SJCRH30 (cell line): Measurements from ENCODE around the gene IL20. TPM values are rescaled to one million over a fixed set of nuclear protein-coding genes. Genes with fewer than 3 reads are reported as not detected.

Source experiments
- DNase-seq, 2 experiments: peaks; one replicate each; pipeline ENCODE4 v3.0.0-alpha.2; 2015 to 2020
- H3K27ac ChIP-seq: fragments of 250-450 bp; sonication (Bioruptor Pico); 2 replicates; pipeline ENCODE4 v1.5.1; 2020; ENCODE audit warnings: mild to moderate bottlenecking, moderate library complexity
- H3K27me3 ChIP-seq: fragments of 250-450 bp; sonication (Bioruptor Pico); 2 replicates; pipeline ENCODE4 v1.5.1; 2020; ENCODE audit warnings: mild to moderate bottlenecking, moderate library complexity
- H3K36me3 ChIP-seq: fragments of 250-450 bp; sonication (Bioruptor Pico); 2 replicates; pipeline ENCODE4 v1.5.1; 2020; ENCODE audit warnings: mild to moderate bottlenecking, moderate library complexity
- H3K4me1 ChIP-seq: fragments of 250-450 bp; sonication (Bioruptor Pico); 2 replicates; pipeline ENCODE4 v1.5.1; 2020; ENCODE audit warnings: mild to moderate bottlenecking, moderate library complexity
- H3K4me3 ChIP-seq: fragments of 250-450 bp; sonication (Bioruptor Pico); 2 replicates; pipeline ENCODE4 v1.5.1; 2020; ENCODE audit warnings: mild to moderate bottlenecking, moderate library complexity
- H3K9me3 ChIP-seq: fragments of 250-450 bp; sonication (Bioruptor Pico); replicated peaks from 2 replicates; pipeline ENCODE4 v1.5.1; 2020; ENCODE audit warnings: mild to moderate bottlenecking, moderate library complexity
- total RNA-seq: library from RNA; depleted of rRNA; stranded (reverse); fragments of >200 nt; shearing (Covaris generic); gene quantifications from 2 replicates; pipeline ENCODE4 v1.2.3, GENCODE V29; 2014

The IL20 gene
- total RNA-seq, 1 experiment from 2014 or later = not detected

- no peak for DNase-seq
- Histone ChIP-seq H3K27ac (no peak within 1 kb of the TSS), H3K9me3 (no peaks in the 10 kb centered on the region)
These were observed 31.8 kb downstream of the IL20 start, which contains the start of gene IL24 for GRCh38 chr1:206897175-206897574. TSS of gene IL24 (plus strand) at chr1:206897443. CDS start at chr1:206897833, 390 bp downstream.

DNA sequence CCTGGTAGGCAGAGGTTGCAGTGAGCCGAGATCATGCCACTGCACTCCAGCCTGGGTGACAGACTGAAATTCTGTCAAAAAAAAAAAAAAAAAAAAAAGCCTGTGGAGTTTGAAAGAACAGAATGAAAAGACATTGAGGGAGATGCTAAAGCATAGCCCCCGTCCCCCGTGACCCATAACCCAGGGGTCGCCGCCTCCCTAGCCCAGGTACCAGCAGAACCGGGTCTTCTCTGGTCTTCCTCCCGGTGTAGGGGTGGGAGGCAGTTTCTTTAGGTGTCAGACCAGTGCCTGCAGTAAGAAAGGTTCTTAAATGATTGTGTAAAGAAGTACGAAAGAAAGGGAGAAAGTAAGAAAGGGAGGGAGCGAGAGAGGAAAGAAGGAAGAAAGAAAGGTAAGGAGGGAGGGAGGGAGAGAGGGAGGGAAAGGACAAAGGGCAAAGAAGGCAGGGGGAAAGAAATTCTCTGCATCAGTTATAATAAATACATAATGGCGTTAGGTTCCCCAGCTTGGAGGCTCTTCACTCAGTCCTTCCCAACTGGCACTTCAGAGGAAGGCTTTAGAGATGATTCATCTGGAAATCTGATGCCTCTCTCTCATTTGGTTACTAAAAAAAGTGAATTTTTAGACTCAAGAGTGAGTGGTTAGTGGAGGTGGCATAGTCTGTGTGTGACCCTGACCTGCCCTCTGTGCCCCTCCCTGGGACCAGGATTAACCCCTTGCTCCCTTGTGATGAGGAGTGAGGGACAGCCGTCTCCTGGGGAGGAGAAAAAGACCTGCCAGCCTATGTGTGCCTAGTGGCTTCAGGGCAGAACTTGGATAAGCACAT, 32.9 kb downstream of the IL20 start:
- peaks cover 11% of the 10 kb centered on the region; the same call in 1 of the 2 replicates for H3K4me1 ChIP-seq
- no peaks in the 10 kb centered on the region for H3K36me3 ChIP-seq
- H3K4me3 ChIP-seq = no peak overlapping the region
- peaks cover 6% of the 10 kb centered on the region; the same call in 1 of the 2 replicates for H3K27me3 ChIP-seq
- no peaks in the 10 kb centered on the region for H3K9me3 ChIP-seq
- H3K27ac ChIP-seq = no peak overlapping the region
- DNase-seq = peak in 1 of 2 experiments; percentile 37

More at GRCh38 chr1:206897175-206897574, 31.8 kb downstream of the IL20 start, which contains the start of gene IL24:
- Histone ChIP-seq H3K27me3 (peaks cover 6% of the 10 kb centered on the region; the same call in 1 of the 2 replicates), H3K4me3 (no peak within 1 kb of the TSS), H3K4me1 (peaks cover 11% of the 10 kb centered on the region; the same call in 1 of the 2 replicates), H3K36me3 (no peaks in the 10 kb centered on the region)

- Histone ChIP-seq H3K36me3 (no peaks in the 10 kb centered on the region), H3K9me3 (no peaks in the 10 kb centered on the region), H3K27me3 (peaks cover 6% of the 10 kb centered on the region; the same call in 1 of the 2 replicates), H3K4me3 (no peak overlapping the region), H3K4me1 (peaks cover 11% of the 10 kb centered on the region; the same call in 1 of the 2 replicates), H3K27ac (no peak overlapping the region)
- DNase-seq = no peak
These were observed 33.5 kb downstream of the IL20 start for GRCh38 chr1:206898915-206899431.

DNA sequence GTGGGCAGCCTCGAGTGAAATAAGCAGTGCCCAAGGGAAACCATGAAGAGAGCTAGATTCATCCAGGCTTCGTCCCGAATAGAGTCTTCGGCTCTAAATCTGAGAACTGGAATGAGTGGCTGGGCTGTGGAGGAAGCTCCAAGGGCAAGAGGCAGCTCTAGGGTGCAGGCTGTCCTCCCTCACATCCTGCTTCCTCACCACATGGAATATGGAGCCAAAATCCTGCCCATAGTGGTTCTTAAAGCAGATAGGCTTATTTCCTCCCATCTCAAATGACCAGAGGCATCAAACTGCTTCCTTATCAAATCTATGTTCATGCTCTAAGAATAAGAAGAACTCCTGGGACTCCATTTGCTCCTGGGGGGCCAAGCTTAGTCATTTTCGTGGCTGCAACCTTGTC, 34.3 kb downstream of the IL20 start:
- H3K9me3 ChIP-seq = no peaks in the 10 kb centered on the region
- peaks cover 11% of the 10 kb centered on the region; the same call in 1 of the 2 replicates for H3K4me1 ChIP-seq
- H3K27me3 ChIP-seq = peaks cover 3% of the 10 kb centered on the region; the same call in 1 of the 2 replicates
- DNase-seq = no peak
- H3K4me3 ChIP-seq = no peak overlapping the region
- no peak overlapping the region for H3K27ac ChIP-seq
- H3K36me3 ChIP-seq = no peaks in the 10 kb centered on the region

- Histone ChIP-seq H3K4me1 (peaks cover 11% of the 10 kb centered on the region; the same call in 1 of the 2 replicates), H3K9me3 (no peaks in the 10 kb centered on the region), H3K4me3 (no peak overlapping the region), H3K27ac (no peak overlapping the region), H3K36me3 (no peaks in the 10 kb centered on the region), H3K27me3 (no peaks in the 10 kb centered on the region)
- no peak for DNase-seq
These were observed 34.7 kb downstream of the IL20 start for GRCh38 chr1:206900149-206900548.

- DNase-seq = no peak
- Histone ChIP-seq H3K36me3 (no peaks in the 10 kb centered on the region), H3K4me1 (peaks cover 7% of the 10 kb centered on the region; the same call in 1 of the 2 replicates), H3K27ac (no peak overlapping the region), H3K9me3 (no peaks in the 10 kb centered on the region), H3K27me3 (no peaks in the 10 kb centered on the region), H3K4me3 (no peak overlapping the region)
These were observed 36.5 kb downstream of the IL20 start for GRCh38 chr1:206901944-206902343.

DNA sequence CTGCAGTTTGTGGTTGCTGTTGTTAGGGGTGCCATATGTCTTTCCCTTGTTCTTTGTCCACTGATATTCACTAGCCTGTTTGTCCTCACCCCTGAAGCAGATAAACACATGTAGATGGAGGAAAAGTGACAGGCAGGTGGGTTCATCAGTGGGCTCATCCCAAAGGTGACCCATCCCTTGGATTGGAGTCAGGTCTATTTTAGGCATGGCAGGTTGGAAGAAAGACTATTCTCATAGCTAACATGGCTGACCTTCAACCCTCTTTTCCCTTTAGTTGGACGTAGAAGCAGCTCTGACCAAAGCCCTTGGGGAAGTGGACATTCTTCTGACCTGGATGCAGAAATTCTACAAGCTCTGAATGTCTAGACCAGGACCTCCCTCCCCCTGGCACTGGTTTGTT, 37.3 kb downstream of the IL20 start:
- Histone ChIP-seq H3K4me3 (no peak overlapping the region), H3K27me3 (no peaks in the 10 kb centered on the region), H3K4me1 (peaks cover 7% of the 10 kb centered on the region; the same call in 1 of the 2 replicates), H3K9me3 (no peaks in the 10 kb centered on the region), H3K36me3 (no peaks in the 10 kb centered on the region), H3K27ac (no peak overlapping the region)
- no peak for DNase-seq

GRCh38 chr1:206903687-206904086, 38.3 kb downstream of the IL20 start:
- H3K27ac ChIP-seq = no peak overlapping the region
- peaks cover 2% of the 10 kb centered on the region; the same call in 1 of the 2 replicates for H3K4me1 ChIP-seq
- no peak overlapping the region for H3K4me3 ChIP-seq
- DNase-seq = no peak
- H3K27me3 ChIP-seq = peaks cover under 1% of the 10 kb centered on the region; the same call in 1 of the 2 replicates
- no peaks in the 10 kb centered on the region for H3K9me3 ChIP-seq
- H3K36me3 ChIP-seq = no peaks in the 10 kb centered on the region

GRCh38 chr1:206904423-206905142, 39.2 kb downstream of the IL20 start:
- Histone ChIP-seq H3K4me3 (no peak overlapping the region), H3K27me3 (peaks cover 5% of the 10 kb centered on the region; the same call in 1 of the 2 replicates), H3K36me3 (no peaks in the 10 kb centered on the region), H3K4me1 (no peaks in the 10 kb centered on the region), H3K27ac (no peak overlapping the region), H3K9me3 (no peaks in the 10 kb centered on the region)
- no peak for DNase-seq

DNA sequence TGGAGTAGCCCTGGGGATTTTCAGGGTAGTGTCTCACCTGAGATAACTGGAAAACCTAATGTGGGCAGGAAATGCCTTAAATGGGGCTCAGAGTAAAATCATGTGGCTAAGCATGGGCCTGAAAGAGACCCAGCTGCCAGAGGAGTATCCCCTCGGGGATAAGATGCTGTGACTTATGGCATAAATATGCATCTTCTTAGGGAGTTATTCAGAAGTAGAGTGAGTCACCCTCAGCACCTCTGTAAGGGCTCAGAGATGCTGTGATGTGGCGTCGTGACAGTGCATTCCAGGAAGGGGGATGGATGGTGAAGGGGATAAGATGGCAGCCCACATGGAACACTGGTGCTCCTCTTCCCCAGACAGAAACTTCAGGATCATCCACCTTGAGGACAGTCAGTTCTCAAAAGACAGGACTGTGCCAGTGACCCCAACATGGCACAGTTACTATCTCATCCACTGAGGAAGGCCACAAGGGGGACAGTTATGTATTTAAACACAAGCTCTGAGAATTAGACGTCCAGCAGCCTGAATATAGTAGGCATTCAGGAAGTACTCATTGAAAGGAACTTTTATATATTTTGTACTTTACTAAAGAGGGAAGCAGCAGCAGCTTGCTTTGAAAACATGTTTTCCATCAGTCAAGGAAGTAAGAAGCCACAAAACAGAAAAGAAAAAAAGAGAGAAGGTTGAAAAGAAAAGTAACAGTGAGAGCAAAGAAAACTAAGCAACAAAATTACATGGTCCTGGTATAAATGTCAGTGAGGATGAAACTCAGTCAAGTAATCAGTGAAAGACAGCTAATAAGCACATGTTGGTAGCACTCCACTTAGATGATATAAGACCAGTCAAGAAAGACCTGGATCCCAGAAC, 40.1 kb downstream of the IL20 start:
- Histone ChIP-seq H3K27ac (no peak overlapping the region), H3K36me3 (no peaks in the 10 kb centered on the region), H3K4me1 (no peaks in the 10 kb centered on the region), H3K27me3 (peaks cover 13% of the 10 kb centered on the region; the same call in 1 of the 2 replicates), H3K9me3 (no peaks in the 10 kb centered on the region), H3K4me3 (no peak overlapping the region)
- DNase-seq = peak; percentile 29 to 38

DNA sequence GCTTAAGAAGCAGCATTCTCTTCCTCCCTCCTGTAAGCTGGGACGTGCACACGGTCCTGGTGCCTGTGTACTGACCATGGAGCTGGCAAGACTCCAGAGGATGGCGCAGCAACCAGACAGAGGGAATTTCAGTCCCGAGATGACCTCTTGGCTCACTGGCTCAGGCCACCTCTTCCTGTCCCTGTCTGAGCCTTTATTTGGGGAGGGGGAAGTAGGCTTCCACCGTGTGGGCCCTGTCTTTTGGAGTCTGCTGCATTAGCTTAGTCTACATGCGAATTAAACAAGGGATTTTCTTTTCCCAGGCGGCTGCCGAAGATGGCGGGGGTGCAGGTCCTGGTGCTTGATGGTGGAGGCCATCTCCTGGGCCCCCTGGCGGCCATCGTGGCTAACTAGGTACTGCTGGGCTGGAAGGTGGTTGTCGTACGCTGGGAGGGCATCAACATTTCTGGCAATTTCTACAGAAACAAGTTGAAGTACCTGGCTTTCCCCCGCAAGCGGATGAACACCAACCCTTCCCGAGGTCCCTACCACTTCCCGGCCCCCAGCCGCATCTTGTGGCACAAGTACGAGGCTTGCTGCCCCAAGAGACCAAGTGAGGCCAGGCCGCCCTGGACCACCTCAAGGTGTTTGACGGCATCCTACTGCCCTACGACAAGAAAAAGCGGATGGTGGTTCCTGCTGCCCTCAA, 42.0 kb downstream of the IL20 start:
- peak in 1 of 2 experiments; percentile 46 for DNase-seq
- Histone ChIP-seq H3K9me3 (no peaks in the 10 kb centered on the region), H3K27me3 (peaks cover 14% of the 10 kb centered on the region), H3K4me1 (no peaks in the 10 kb centered on the region), H3K36me3 (no peaks in the 10 kb centered on the region), H3K4me3 (no peak overlapping the region), H3K27ac (no peak overlapping the region)

DNA sequence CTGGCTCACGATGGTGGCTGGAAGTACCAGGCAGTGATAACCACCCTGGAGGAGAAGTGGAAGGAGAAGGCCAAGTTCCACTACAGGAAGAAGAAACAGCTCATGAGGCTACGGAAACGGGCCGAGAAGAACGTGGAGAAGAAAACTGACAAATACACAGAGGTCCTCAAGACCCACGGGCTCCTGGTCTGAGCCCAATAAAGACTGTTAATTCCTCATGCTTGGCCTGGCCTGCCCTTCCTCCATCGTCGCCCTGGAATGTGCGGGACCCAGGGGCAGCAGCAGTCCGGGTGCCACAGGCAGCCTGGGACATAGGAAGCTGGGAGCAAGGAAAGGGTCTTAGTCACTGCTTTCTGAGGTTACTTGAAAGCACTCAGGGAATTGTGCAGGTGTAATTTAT, 42.6 kb downstream of the IL20 start:
- H3K9me3 ChIP-seq = no peaks in the 10 kb centered on the region
- H3K36me3 ChIP-seq = no peaks in the 10 kb centered on the region
- no peaks in the 10 kb centered on the region for H3K4me1 ChIP-seq
- H3K27ac ChIP-seq = no peak overlapping the region
- DNase-seq = no peak
- peaks cover 14% of the 10 kb centered on the region for H3K27me3 ChIP-seq
- H3K4me3 ChIP-seq = no peak overlapping the region

GRCh38 chr1:206909161-206909882, 43.9 kb downstream of the IL20 start:
- H3K27ac ChIP-seq = no peak overlapping the region
- peaks cover 14% of the 10 kb centered on the region for H3K27me3 ChIP-seq
- peak overlapping the region; percentile 27 for H3K4me3 ChIP-seq
- DNase-seq = no peak
- no peaks in the 10 kb centered on the region for H3K36me3 ChIP-seq
- H3K9me3 ChIP-seq = no peaks in the 10 kb centered on the region
- no peaks in the 10 kb centered on the region for H3K4me1 ChIP-seq
